ENCODE results near the gene PRKCQ.

PRKCQ gene

GRCh38 chr10:6396652-6397051 lies 183.4 kb downstream of the PRKCQ start:
- Histone ChIP-seq H3K4me3 (no peak overlapping the region), H3K27ac (no peak overlapping the region)
- no peak for TF ChIP-seq CTCF (IDR thresholded peaks at IDR 0.05)
- no peak for DNase-seq (ENCODE audit: low spot score)

GRCh38 chr10:6396226-6396625 lies 183.8 kb downstream of the PRKCQ start:
- no peak for TF ChIP-seq CTCF (IDR thresholded peaks at IDR 0.05)
- H3K27ac ChIP-seq, result no peak overlapping the region
- H3K4me3 ChIP-seq, result no peak overlapping the region
- no peak for DNase-seq (ENCODE audit: low spot score)

GRCh38 chr10:6395606-6396005 lies 184.5 kb downstream of the PRKCQ start:
- DNase-seq (ENCODE audit: low spot score), result no peak
- no peak overlapping the region for H3K4me3 ChIP-seq
- no peak overlapping the region for H3K27ac ChIP-seq
- no peak for TF ChIP-seq CTCF (IDR thresholded peaks at IDR 0.05)

- no peak overlapping the region for H3K27ac ChIP-seq
These were observed 186.0 kb downstream of the PRKCQ start for GRCh38 chr10:6394084-6394483.

GRCh38 chr10:6393168-6393567 lies 186.9 kb downstream of the PRKCQ start:
- TF ChIP-seq CTCF (IDR thresholded peaks at IDR 0.05), result no peak
- no peak overlapping the region for H3K27ac ChIP-seq
- no peak overlapping the region for H3K4me3 ChIP-seq
- no peak for DNase-seq (ENCODE audit: low spot score)

More at GRCh38 chr10:6394084-6394483, 186.0 kb downstream of the PRKCQ start:
- TF ChIP-seq CTCF (IDR thresholded peaks at IDR 0.05), result no peak
- no peak for DNase-seq (ENCODE audit: low spot score)
- no peak overlapping the region for H3K4me3 ChIP-seq

- TF ChIP-seq CTCF (IDR thresholded peaks at IDR 0.05), result no peak
- no peak for DNase-seq (ENCODE audit: low spot score)
- no peak overlapping the region for H3K4me3 ChIP-seq
- H3K27ac ChIP-seq, result no peak overlapping the region
These were observed 189.7 kb downstream of the PRKCQ start for GRCh38 chr10:6390213-6390845.

GRCh38 chr10:6388261-6388893 lies 191.7 kb downstream of the PRKCQ start:
- no peak overlapping the region for H3K27ac ChIP-seq
- no peak overlapping the region for H3K4me3 ChIP-seq
- no peak for TF ChIP-seq CTCF (IDR thresholded peaks at IDR 0.05)
- DNase-seq (ENCODE audit: low spot score), result no peak

Data from coronary artery (tissue), 2 donors.